GM10847 (cell line): ENCODE measurements around the gene AFP.

ENCODE experiments used
- POLR2A ChIP-seq: IDR thresholded peaks from 2 replicates; pipeline ENCODE4 v1.6.1; 2011; ENCODE audit not compliant: insufficient read length; ENCODE audit errors: extremely low read depth

Gene AFP

GRCh38 chr4:73443224-73443623 lies 7.2 kb downstream of the AFP start:
- TF ChIP-seq POLR2A: no peak

GRCh38 chr4:73445383-73446335 lies 9.6 kb downstream of the AFP start:
- no peak for TF ChIP-seq POLR2A

- TF ChIP-seq POLR2A: no peak
Observed at GRCh38 chr4:73446336-73446938, 10.4 kb downstream of the AFP start.

- no peak for TF ChIP-seq POLR2A
Observed at GRCh38 chr4:73447671-73448070, 11.7 kb downstream of the AFP start.

- no peak for TF ChIP-seq POLR2A
Observed at GRCh38 chr4:73448448-73449203, 12.6 kb downstream of the AFP start.

GRCh38 chr4:73450398-73451004 lies 14.5 kb downstream of the AFP start:
- no peak for TF ChIP-seq POLR2A

GRCh38 chr4:73451404-73451803 lies 15.4 kb downstream of the AFP start:
- TF ChIP-seq POLR2A: no peak

- TF ChIP-seq POLR2A: no peak
Observed at GRCh38 chr4:73451981-73452747, 16.1 kb downstream of the AFP start.

- no peak for TF ChIP-seq POLR2A
Observed at GRCh38 chr4:73452953-73453700, 17.1 kb downstream of the AFP start.

GRCh38 chr4:73453701-73454005 lies 17.6 kb downstream of the AFP start:
- no peak for TF ChIP-seq POLR2A

GRCh38 chr4:73454920-73455319 lies 18.9 kb downstream of the AFP start:
- TF ChIP-seq POLR2A: no peak

- no peak for TF ChIP-seq POLR2A
Observed at GRCh38 chr4:73456177-73457022, 20.4 kb downstream of the AFP start.
